AG09319 (cell line): ENCODE results near the gene CD4.

Experiments used
- DNase-seq: peaks from one replicate; pipeline ENCODE4 v3.0.0-alpha.2; 2010; ENCODE audit warnings: low read depth; ENCODE audit errors: extremely low read depth
- CTCF ChIP-seq: IDR thresholded peaks from 2 replicates; pipeline ENCODE4 v1.5.1; 2011; ENCODE audit warnings: low read depth, mild to moderate bottlenecking, inconsistent platforms, low read length, moderate library complexity

Gene CD4

GRCh38 chr12:6775185-6776174, 13.8 kb upstream of the CD4 start:
- TF ChIP-seq CTCF, result no peak
- DNase-seq, result no peak

DNA sequence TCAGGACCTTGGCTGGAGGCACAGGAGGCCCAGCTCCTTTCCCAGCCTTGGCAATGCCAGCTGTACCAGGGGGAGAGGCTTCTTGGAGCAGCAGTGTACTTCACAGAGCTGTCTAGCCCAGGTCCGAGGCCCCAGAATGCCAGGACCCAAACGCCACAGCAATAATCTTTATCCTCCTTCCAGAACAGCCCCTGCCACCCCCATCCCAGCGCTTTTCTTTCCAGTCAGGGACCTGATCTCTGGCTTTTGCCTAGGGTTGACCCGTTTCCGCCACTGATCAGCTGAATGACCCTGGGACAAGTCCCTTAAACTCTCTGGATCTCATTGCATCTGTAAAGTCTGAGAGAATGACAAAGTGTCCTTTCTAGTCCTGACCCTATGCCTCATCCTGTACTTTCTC, 11.9 kb upstream of the CD4 start:
- no peak for TF ChIP-seq CTCF
- DNase-seq, result no peak

DNA sequence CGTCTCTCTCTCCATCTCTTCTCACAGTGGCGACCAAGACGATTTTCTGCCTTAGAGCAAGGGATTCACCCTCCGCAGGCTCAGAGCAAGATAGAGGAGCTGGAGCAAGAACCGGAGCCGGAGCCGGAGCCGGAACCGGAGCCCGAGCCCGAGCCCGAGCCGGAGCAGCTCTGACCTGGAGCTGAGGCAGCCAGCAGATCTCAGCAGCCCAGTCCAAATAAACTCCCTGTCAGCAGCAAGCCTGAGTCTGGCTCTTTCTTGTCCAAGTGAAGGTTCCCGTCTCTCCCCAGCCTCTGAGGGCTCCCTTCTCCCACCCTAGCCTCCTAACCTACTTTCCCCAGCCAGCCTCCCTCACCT, 11.1 kb upstream of the CD4 start:
- TF ChIP-seq CTCF, result no peak
- DNase-seq, result no peak

- peak; percentile 85 for DNase-seq
- peak; percentile 97 for TF ChIP-seq CTCF
These were observed 10.5 kb upstream of the CD4 start for GRCh38 chr12:6778574-6779550.

- no peak for TF ChIP-seq CTCF
- no peak for DNase-seq
These were observed 9.5 kb upstream of the CD4 start for GRCh38 chr12:6779708-6780432.

- no peak for DNase-seq
- TF ChIP-seq CTCF, result no peak
These were observed 8.8 kb upstream of the CD4 start for GRCh38 chr12:6780573-6780972.
